CD4-positive, alpha-beta T cell (primary cell): ENCODE data around the gene UHMK1. TPM values are rescaled to one million over a fixed set of nuclear protein-coding genes. Genes with fewer than 3 reads are reported as not detected.

Experiments
- ATAC-seq: fragments of 200-7000 bp; cut with Tn5 transposase; one replicate; pipeline ENCODE4 v1.10.0; 2022; ENCODE audit warnings: mild to moderate bottlenecking; ENCODE audit not compliant: poor library complexity
- CTCF ChIA-PET: fragments of 350-600 bp; sonication (Branson Sonifier 250); formaldehyde crosslinking; loops from one replicate; lab custom pipeline; 2021; ENCODE audit warnings: antibody characterized with exemption, inconsistent platforms; lab: Charles Lee
- POLR2A ChIA-PET: fragments of 350-600 bp; sonication (Branson Sonifier 250); formaldehyde crosslinking; loops from one replicate; lab custom pipeline; 2021; ENCODE audit warnings: antibody characterized with exemption, inconsistent platforms; lab: Charles Lee
- DNase-seq, 14 experiments: peaks; one replicate each; pipeline ENCODE4 v3.0.0-alpha.2; 2013 to 2020; ENCODE audit warnings: mixed read lengths in 2 of 14
- H3K27ac ChIP-seq, 2 donors: one replicate each; pipeline versions ENCODE4 v1.5.1 to v1.7.0; 2013; ENCODE audit warnings: low read length in 2 of 2, low read depth in 1 of 2, mild to moderate bottlenecking in 1 of 2
- H3K27me3 ChIP-seq, 2 experiments: 1 replicate in 1 of 2; 2 replicates in 1 of 2; pipeline versions ENCODE4 v1.6.1 to v1.7.0; 2013; ENCODE audit warnings: low read length in 2 of 2, control low read depth in 1 of 2, mild to moderate bottlenecking in 1 of 2, moderate library complexity in 1 of 2; ENCODE audit not compliant: insufficient read depth in 2 of 2, control insufficient read depth in 1 of 2
- H3K36me3 ChIP-seq: one replicate; pipeline ENCODE4 v1.6.1; 2013; ENCODE audit warnings: low read length, control low read depth; ENCODE audit not compliant: insufficient read depth
- H3K4me1 ChIP-seq: one replicate; pipeline ENCODE4 v1.6.1; 2013; ENCODE audit warnings: low read length, control low read depth; ENCODE audit not compliant: insufficient read depth
- H3K4me3 ChIP-seq: one replicate; pipeline ENCODE4 v1.5.1; 2013; ENCODE audit warnings: mild to moderate bottlenecking, low read length, moderate library complexity
- H3K9me3 ChIP-seq, 2 experiments: 1 replicate in 1 of 2; 2 replicates in 1 of 2; pipeline versions ENCODE4 v1.6.1 to v1.7.0; 2013; ENCODE audit warnings: low read length in 2 of 2, mild to moderate bottlenecking in 2 of 2, control low read depth in 1 of 2, moderate library complexity in 1 of 2; ENCODE audit not compliant: control insufficient read depth in 1 of 2, insufficient read depth in 1 of 2
- H3K27ac Mint-ChIP-seq: one replicate; pipeline ENCODE4 v1.8.0; 2020; ENCODE audit warnings: mixed read lengths
- H3K27me3 Mint-ChIP-seq: one replicate; pipeline ENCODE4 v1.8.0; 2021; ENCODE audit warnings: mixed read lengths
- H3K36me3 Mint-ChIP-seq: one replicate; pipeline ENCODE4 v1.8.0; 2021; ENCODE audit warnings: low read depth, mixed read lengths
- H3K4me1 Mint-ChIP-seq: one replicate; pipeline ENCODE4 v1.8.0; 2021; ENCODE audit warnings: low read depth, mixed read lengths
- H3K4me3 Mint-ChIP-seq: one replicate; pipeline ENCODE4 v1.8.0; 2020; ENCODE audit warnings: mild to moderate bottlenecking, mixed read lengths
- H3K9me3 Mint-ChIP-seq: one replicate; pipeline ENCODE4 v1.8.0; 2020; ENCODE audit warnings: mixed read lengths
- CTCF ChIP-seq: fragments of 200-600 bp; IDR thresholded peaks from one replicate; pipeline ENCODE4 v1.8.0; 2022; ENCODE audit warnings: antibody characterized with exemption, mild to moderate bottlenecking
- intact Hi-C, 2 experiments: fragments of 100-400 bp; cut with DNase I in 1 of 2; cut with micrococcal nuclease in 1 of 2; formaldehyde crosslinking; loops; one replicate each; pipeline versions ENCODE4 v1.15.1 to v1.9.0; 2023 to 2025; cut with DNase I, micrococcal nuclease
- total RNA-seq, 174 experiments: library from RNA in 2 of 174; stranded (reverse) in 2 of 174; gene quantifications; one replicate each; pipeline ENCODE4 v1.2.3 and lab custom pipeline; 2021 to 2026

UHMK1 gene
- total RNA-seq, 2 experiments from 2014 or later, result 47.3 to 47.6 TPM

- ATAC-seq, result no peak
- H3K36me3 Mint-ChIP-seq, result peaks cover 45% of the 10 kb centered on the region
- CTCF ChIA-PET, result no interaction called here
Measured at GRCh38 chr1:162530307-162530987, 32.8 kb downstream of the UHMK1 start.

DNA sequence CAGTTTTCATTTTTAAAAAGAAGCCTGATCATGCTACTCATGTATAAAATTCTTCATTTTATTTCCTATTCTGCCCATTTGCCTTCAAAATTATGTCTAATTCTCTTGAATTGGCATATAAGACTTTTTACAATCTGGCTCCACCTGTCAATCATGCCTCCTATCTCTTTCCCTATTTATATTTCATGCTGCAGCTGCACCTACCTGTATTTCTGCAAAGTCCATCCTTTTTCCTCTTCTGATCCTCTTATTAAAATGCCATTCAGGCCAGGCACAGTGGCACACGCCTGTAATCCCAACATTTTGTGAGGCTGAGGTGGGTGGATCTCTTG is 33.3 kb downstream of the UHMK1 start:
- POLR2A ChIA-PET, result no interaction called here
- no peak overlapping the region for H3K4me3 Mint-ChIP-seq
- no peaks in the 10 kb centered on the region for H3K27me3 Mint-ChIP-seq
- peaks cover 40% of the 10 kb centered on the region for H3K36me3 Mint-ChIP-seq
- Histone ChIP-seq H3K4me3 (no peak overlapping the region), H3K9me3 (no peaks in the 10 kb centered on the region), H3K36me3 (peaks cover 13% of the 10 kb centered on the region), H3K4me1 (no peaks in the 10 kb centered on the region), H3K27me3 (no peaks in the 10 kb centered on the region), H3K27ac (no peak overlapping the region)
- no peak for TF ChIP-seq CTCF
- no peaks in the 10 kb centered on the region for H3K4me1 Mint-ChIP-seq
- H3K9me3 Mint-ChIP-seq, result peaks cover 2% of the 10 kb centered on the region
- CTCF ChIA-PET, result no interaction called here
- intact Hi-C loops, result no loop called here
- ATAC-seq (no peak), DNase-seq (no peak)
- no peak overlapping the region for H3K27ac Mint-ChIP-seq

More at GRCh38 chr1:162530307-162530987, 32.8 kb downstream of the UHMK1 start:
- H3K27me3 Mint-ChIP-seq, result no peaks in the 10 kb centered on the region
- Histone ChIP-seq H3K27me3 (no peaks in the 10 kb centered on the region), H3K36me3 (peaks cover 18% of the 10 kb centered on the region), H3K4me1 (no peaks in the 10 kb centered on the region), H3K27ac (no peak overlapping the region), H3K4me3 (no peak overlapping the region), H3K9me3 (no peaks in the 10 kb centered on the region)
- no peaks in the 10 kb centered on the region for H3K4me1 Mint-ChIP-seq
- intact Hi-C loops, result no loop called here
- TF ChIP-seq CTCF, result no peak
- H3K9me3 Mint-ChIP-seq, result peaks cover 2% of the 10 kb centered on the region
- POLR2A ChIA-PET, result no interaction called here
- no peak overlapping the region for H3K4me3 Mint-ChIP-seq
- H3K27ac Mint-ChIP-seq, result no peak overlapping the region
- DNase-seq, result peak in 3 of 14 experiments; percentile 1 to 16 (median 15)

DNA sequence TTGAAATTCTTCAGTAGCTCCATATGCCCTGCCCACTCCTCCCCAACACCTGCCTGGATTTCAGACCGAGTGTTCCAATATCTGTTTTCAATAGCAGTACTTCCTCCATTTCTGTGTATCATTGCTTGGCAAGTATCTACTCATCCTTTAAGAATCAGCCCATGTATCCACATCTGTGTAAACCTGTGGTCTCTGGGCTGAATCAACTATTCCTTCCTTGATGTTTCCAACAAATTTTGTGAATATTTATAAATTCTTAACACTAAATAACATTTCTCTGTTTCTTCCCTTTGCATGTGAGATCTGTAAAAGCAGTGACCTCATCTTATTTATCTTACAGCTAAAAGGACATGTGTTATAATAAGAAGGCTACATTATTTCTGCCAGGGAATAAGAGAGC is 37.9 kb downstream of the UHMK1 start:
- no peak overlapping the region for H3K4me3 ChIP-seq
- H3K9me3 Mint-ChIP-seq, result peaks cover 2% of the 10 kb centered on the region
- H3K4me1 Mint-ChIP-seq, result no peaks in the 10 kb centered on the region
- no peaks in the 10 kb centered on the region for H3K4me1 ChIP-seq
- H3K4me3 Mint-ChIP-seq, result no peak overlapping the region
- H3K27ac Mint-ChIP-seq, result no peak overlapping the region
- ChIA-PET CTCF (no interaction called here), POLR2A (no interaction called here)
- H3K27ac ChIP-seq, result no peak overlapping the region
- H3K9me3 ChIP-seq, result peaks cover 0 to 4% of the 10 kb centered on the region in 2 experiments
- no peaks in the 10 kb centered on the region for H3K27me3 ChIP-seq
- no peaks in the 10 kb centered on the region for H3K36me3 ChIP-seq
- no peak for TF ChIP-seq CTCF
- no peaks in the 10 kb centered on the region for H3K27me3 Mint-ChIP-seq
- ATAC-seq, result no peak
- intact Hi-C loops, result no loop called here
- H3K36me3 Mint-ChIP-seq, result peaks cover 7% of the 10 kb centered on the region
- DNase-seq, result no peak
